HPDE6-E6E7 (cell line): ENCODE measurements around the gene SYT12.
A peak's percentile ranks its signal among the peaks of the same experiment; 100 is the strongest.

Experiments
- DNase-seq: peaks from one replicate; pipeline ENCODE4 v3.0.0; 2011; ENCODE audit warnings: missing footprints; ENCODE audit errors: extremely low spot score

Gene SYT12

GRCh38 chr11:67027943-67028542 is 5.1 kb downstream of the SYT12 start:
- no peak for DNase-seq

- DNase-seq, result no peak
These were observed 6.2 kb downstream of the SYT12 start for GRCh38 chr11:67029146-67029545.

DNA sequence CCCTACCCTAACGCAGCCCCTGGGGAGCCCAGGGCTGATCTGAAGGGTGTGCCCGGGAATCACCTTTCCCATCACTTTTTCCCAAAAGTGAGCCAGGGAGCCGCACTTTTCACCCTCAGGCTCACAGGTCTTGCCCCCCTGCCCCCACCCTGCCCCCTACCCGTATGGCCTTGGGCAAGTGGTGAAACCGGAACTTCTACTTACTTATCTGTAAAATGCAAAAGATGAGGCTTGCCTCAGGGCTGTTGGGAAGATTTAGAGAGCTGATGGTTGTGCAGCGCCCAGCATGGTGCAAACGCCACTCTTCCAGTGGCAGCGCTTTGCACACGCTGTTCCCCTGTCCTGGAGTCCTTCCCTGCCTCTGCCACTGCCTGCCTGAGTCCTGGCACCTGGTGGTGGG is 8.0 kb downstream of the SYT12 start:
- no peak for DNase-seq

DNA sequence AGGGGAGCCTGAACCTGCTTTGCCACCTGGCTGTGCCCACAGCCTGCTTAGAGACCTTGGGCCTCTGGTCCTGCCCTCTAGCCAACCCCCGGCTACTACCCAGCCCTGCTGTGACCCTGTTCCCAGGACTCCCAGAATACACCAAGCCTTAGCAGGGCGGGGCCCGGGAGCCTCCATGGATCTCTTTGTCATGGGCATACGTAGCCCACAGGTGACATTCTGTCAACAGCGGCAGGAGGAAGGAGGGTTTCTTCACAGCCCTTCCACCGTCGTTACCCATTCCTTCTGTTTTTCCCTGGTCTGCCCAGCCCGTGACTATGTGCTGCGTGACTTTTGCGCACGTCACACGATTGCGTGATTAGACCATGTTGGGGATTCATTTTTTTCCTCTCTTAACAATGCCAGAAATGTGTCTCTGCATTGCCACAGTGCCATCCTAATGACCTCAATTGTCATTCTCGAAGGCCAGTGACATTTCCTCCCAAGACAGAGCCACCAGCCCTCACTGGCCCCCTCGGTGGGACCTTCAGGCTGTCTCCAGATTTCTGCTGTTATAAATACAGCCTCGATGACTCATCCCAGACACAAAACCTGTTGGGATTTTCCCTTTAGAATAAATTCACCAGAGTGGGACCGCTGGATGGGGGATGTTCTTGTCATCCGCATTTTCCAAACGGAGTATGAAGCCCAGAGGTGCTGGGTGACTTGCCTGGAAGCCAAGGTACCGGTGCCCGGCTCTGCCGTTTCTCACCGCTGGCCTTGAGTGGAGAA is 9.0 kb downstream of the SYT12 start:
- no peak for DNase-seq

DNA sequence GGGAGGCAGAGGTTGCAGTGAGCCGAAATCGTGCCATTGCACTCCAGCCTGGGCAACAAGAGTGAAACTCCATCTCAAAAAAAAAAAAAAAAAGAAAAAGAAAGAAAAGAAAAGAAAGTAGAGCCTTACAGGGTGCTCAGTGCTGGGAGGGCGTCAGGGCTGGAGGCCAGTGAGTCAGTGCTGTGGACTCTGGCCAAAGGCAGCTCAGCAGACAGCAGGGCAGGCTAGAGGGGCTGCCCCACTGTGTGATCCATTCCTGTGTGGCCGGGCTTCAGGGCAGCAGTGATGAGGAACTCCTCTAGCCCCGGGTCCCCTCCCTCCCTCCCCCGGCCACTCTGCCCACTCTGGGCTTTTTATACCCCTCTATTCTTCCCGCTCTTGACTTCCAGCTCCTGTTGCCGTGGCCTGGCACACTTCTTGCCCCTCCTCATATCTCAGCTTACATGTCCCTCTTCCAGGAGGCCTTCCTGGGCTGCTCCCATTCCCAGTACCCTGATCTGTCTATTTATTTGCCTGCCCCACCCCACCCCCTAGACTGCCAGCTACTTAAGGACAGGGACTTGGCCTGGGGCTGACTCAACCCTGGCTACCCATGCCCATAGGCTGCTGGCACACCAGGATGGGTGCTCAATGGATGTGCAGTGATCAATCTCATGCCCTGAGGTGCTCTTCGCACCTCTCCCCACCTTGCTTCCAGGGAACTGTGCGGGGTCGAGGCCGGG is 10.1 kb downstream of the SYT12 start:
- peak; percentile 76 for DNase-seq

DNA sequence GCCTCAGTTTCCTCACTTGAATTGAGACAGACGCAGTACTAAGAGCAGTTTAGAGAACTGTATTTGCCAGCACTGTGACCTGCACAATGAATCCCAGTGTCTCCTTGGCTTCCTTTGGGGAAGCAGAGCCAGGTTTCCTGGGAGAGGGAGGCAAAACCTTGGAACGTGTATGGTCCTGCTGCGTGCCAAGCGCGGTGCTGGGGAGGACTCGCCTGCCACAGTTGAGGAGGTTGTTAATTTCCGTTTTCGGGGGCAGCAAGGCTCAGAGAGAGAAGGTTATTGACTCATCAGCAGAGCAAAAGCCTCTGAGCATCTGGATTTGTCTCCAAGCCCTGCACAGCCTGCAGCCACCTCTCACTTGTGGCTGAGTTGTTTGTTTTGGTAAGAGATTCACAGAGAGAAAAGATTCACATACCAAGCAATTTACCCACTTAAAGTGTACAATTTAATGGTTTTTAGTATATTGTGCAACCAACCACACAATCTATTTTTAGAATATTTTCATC is 10.8 kb downstream of the SYT12 start:
- DNase-seq, result no peak

DNA sequence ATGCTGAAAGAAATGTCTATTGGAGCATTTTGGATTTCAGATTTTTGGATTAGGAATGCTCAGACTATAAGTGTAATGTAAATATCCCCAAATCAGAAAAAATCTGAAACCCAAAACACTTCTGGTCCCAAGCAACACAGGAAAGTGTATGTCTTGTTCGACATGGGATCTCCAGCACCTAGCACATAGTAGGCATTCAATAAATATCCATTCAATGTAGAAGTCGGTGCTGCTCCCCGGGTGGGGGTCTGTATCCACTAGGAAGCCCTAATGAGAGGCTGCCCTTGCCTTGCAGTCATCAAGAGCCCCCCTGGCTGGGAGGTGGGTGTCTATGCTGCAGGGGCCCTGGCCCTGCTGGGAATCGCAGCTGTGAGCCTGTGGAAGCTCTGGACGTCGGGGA is 11.4 kb downstream of the SYT12 start:
- DNase-seq, result no peak

DNA sequence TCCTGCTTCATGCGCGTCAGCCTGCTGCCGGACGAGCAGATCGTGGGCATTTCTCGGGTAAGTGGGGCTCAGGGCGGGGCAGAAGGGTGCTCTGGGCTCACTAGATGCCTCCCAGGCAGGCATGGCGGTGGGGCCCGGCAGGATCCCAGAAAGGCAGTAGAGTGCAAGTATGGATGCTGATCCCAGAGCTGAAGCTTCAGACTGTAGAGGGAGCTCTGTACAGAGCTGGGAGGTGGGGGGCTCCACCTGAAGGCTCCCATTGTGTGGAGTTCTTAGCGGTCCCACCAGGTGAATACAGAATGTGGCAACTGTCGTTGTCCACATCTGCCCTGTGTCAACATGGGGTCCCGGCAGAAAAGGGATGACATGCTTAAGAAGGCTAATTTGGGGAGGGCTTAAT is 17.2 kb downstream of the SYT12 start:
- no peak for DNase-seq

DNA sequence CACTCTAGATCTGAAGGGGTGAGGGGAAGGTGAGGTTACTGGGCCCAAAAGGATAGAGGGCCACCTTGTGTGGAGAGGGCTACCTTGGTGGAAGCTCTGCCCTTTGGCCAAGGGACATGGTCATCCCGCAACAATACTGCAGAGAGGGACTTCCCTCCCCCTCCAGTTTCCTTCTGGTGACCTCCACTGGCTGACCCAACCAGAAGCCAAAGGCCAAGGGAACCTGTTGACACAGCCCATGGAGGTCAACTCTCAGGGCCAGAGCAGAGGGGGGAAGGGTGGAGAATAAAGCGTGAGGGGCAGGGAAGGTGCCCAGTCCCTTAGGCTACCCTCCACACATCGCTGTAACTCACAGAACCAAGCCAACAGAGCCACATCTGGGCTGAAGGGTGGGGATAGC is 18.7 kb downstream of the SYT12 start:
- DNase-seq, result no peak

GRCh38 chr11:67043572-67044349 is 20.8 kb downstream of the SYT12 start:
- no peak for DNase-seq

DNA sequence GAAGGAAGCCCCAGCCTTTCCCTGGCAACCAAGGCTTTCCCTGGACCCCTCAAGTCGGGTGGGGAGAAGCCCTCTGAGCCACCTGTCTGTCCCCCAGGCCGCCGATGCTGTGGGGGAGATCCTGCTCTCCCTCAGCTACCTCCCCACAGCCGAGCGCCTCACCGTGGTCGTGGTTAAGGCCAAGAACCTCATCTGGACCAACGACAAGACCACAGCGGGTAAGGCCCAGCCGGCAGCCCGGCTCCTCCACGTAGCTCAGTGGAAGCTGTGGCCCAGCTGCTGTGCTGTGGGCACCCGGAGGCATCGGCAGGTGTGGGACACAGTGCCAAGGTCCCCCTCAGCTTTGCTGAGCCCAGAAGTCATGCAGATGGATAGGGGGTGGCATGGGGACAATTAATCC is 21.6 kb downstream of the SYT12 start:
- DNase-seq, result no peak

DNA sequence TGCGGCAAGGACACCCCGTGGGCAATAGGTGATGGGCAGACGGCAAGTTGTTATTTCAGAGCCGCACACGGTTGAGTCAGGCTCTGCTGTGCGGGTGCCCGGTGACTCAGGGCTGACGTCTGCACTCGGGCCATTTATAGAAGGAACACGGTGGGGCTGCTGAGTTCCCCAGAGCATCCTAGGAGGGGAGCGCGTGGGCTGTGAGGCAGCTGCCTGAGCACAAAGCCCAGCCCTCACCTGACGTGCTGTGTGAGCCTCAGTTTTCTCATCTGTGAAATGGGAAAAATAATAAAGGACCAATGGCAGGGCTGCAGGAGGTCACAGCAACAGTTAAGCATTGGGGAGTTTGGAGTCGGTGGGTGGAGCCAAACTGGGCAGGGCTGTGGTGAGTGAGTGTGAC is 22.4 kb downstream of the SYT12 start:
- DNase-seq, result peak; percentile 87

DNA sequence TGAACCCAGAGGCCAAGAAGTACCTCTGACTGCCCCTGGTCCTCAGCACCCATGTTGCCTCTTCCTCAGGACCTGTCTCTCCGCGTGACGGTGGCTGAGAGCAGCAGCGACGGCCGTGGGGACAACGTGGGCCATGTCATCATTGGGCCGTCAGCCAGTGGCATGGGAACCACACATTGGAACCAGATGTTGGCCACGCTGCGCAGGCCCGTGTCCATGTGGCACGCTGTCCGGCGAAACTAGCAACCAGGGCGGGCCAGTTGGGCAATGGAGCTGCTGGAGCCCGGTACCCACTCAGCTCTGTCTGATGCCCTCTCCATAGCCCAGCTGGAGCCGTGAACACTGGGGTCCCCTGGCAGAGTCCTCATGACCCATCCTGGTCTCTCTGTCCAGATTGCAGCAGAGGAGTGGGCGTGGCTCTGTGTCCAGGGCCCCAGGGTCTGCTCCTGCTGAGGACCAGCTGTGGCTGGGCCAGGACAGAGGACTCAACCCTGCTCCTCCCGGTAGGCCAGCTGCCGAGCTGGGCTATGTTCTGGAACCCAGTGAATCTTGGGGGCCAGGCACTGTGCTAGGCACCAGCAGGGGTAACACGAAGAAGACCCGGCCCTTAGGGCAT is 25.7 kb downstream of the SYT12 start:
- no peak for DNase-seq

DNA sequence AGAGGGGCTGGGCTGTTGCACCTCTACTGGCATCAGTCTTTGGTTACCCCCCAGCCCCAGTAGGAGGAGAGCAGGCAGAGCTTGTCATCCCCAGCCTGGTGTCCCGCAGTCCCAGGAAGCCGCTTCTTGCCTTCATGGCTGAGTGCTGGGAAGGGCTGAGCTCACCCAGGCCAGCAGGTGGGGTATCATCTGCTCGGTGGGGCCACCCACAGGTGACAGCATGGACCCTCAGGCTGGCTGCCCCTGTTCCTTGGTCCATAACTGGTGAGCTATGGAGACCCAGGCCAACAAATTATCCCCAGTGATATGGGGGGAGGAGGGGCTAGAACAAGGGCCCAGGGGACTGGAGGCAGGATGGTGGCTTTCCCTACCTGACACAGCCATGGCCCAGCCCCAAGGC is 27.2 kb downstream of the SYT12 start:
- DNase-seq, result no peak

GRCh38 chr11:67051180-67051893 is 28.4 kb downstream of the SYT12 start:
- DNase-seq, result no peak

DNA sequence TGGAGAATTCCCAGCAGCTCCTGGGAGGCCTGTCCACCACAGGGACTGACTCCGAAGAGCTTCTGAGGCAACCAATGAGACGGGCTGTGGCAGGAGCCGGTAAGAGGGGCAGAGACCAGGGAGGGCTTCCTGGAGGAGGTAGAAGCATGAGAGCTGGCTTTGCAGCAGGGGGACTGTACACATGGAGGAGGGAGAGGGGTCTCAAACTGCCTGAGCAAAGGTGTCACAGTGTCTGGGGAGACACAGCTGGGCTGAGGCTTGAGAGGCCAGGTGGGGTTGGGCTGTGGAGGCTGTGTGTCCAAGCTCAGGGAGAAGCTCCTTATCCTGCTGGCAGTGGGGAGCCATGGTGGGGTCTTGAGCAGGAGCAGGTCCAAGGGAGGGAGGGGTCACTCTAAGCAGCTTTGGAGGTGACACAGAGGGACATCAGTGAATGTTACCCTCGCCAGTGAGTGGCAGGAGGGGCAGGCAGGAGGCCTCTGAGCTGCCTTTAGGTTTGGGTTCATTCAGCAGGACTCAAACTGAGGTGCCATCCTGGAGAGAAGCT is 29.1 kb downstream of the SYT12 start:
- no peak for DNase-seq

- no peak for DNase-seq
These were observed 30.0 kb downstream of the SYT12 start for GRCh38 chr11:67052891-67053290.

- peak; percentile 85 for DNase-seq
These were observed 31.0 kb downstream of the SYT12 start for GRCh38 chr11:67053896-67054329.

DNA sequence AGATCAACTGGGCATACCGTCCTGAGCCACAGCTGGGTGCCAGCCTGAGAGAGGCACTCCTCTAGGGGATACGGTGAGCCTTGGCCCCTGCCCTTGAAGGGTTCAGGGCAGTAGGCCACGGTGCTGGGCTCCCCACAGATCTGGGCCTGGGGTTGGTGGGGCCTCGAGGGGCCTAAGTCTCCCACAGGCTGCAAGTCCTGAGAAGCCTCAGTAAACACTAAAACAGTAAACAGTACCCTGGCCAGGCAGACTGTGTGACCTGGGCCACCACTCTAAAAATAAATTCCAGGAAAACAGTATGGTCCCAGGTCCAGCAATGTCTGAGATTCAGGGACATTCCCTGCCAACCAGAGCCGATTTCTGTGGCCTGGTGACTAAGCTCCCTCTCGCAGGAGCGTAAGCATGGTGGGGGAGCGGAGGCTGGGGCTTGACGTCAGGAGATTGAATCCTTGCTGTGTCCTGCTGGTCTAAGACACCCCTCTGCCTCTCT is 31.5 kb downstream of the SYT12 start:
- DNase-seq, result no peak

- DNase-seq, result peak; percentile 96
These were observed 32.0 kb downstream of the SYT12 start for GRCh38 chr11:67054836-67055523.
